Hematopoietic multipotent progenitor cell (in vitro differentiated cells): ENCODE data around the gene SPATA21. TPM values are rescaled to one million over a fixed set of nuclear protein-coding genes. Genes with fewer than 3 reads are reported as not detected.

Experiments
- DNase-seq, 3 donors: peaks; one replicate each; pipeline ENCODE4 v3.0.0-alpha.2; 2011 to 2015; ENCODE audit warnings: low read depth in 2 of 3, low spot score in 2 of 3
- total RNA-seq: library from RNA; depleted of rRNA; stranded (reverse); fragments of >200 nt; gene quantifications from one replicate; pipeline ENCODE4 v1.2.3, GENCODE V29; 2012

SPATA21 gene
- total RNA-seq, 1 donor, result not detected

DNA sequence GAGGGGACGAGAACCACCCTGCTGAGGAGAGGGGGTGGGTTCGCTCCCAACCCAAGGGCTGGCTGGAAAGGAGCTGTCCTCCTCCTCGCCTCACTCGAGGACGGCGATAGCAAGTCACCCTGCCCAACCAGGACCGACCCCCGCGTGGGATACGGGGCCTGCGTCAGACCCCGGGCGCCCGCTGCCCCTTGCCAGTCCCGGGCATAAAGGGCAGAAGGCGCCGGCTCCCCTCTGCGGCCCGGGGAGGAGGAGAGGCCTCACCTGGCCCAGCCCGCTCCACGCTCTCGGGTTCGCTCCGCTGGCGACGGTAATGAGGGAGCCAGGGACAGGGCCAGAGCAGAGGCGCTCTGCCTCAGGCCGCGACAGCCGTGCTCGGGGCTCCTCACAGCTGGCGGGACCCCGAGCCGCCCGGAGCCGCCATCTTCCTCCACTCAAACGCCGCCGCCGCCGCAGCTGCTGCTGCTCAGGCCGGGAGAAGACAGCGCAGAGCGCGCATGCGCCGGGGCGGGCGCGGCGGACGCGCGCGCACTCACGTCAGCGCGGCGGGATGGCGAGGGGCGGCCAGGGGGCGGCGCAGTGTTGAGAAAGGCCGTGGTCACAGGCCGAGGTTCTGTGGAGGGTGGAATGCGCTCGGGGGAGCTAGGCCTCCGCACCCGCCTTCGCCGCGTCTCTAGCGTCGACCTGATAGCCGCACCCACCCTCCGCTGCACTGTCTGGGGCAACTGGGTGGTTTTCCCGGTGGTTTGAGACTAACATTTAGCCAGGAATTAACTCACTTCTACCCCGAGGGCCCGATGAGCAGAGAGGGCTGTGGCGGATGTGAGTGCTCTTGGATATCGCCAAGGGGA is 85.0 kb downstream of the SPATA21 start, which contains the start of gene FBXO42:
Gene FBXO42 (minus strand): TSS at position 487 of the 848 bp plus-strand sequence. CDS start 37,062 bp downstream, outside the sequence.
- peak; percentile 88 to 96 (median 94) for DNase-seq

DNA sequence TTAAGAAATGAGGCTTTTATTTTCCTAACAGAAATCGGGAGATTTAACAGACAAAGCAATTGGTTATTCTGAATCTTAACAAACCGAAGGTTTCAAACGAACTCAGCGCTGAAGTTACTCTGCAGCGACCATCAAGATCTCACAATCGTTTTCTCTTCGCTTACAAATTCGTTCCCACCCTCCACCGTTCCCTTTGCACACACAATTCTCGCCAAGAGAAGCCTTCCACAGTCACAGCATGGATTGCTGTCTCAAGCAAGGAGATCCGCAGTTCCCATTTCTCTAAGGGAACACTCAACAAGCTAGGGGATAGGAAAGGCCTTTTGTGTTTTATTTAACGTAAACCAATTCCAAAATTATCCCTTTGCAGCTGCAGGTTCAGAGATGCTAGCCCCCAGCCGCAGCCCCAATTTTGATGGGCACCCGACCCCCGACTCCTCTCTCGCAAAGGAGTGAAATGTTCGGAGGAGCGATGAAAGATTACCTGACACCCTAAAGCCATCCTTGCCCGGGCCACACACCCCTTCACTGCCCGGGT is 85.7 kb downstream of the SPATA21 start:
- peak in 1 of 3 donors; percentile 27 for DNase-seq

DNA sequence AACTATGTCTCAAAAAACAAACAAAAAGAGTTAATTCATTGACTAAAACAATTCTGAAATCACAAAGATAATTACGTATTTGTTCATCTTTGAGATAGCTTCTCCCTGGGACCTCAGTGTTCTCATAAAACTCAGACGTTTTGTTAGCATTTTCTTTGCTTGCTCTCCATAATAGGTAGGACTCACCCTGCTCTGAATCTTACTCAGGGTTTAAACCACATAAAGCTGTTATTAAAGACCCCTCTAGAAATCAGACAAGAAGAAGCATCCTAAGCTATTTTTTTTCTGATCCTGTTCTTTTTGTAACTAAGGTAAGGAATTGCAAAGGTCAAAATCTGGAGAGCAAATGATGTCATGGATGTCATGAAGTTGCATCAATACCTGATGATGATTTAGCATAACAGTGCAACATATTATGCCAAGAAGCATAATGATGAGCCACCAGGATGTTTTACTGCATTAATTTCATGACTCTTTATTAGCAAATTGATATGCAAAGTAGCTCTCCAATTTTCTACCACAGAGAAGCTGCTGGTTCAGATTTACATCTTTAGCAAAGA is 87.3 kb downstream of the SPATA21 start:
- DNase-seq, result no peak

Other genes with a start within 250 kb of the SPATA21 start
- gene ARHGEF19, start 224.8 kb downstream of the SPATA21 start, total RNA-seq, result 9.2 TPM
- gene CPLANE2, start 200.2 kb downstream of the SPATA21 start, total RNA-seq, result 20.7 TPM
- gene FBXO42, start 84.9 kb downstream of the SPATA21 start, total RNA-seq, result 17.5 TPM
- 69.2 TPM for gene SZRD1, start 70.2 kb downstream of the SPATA21 start, total RNA-seq
- gene NECAP2, start 3.3 kb upstream of the SPATA21 start, total RNA-seq, result 69.5 TPM
- gene RNU1-1, start 76.9 kb upstream of the SPATA21 start, total RNA-seq, result under 0.01 TPM
- 16.4 TPM for gene NBPF1, start 176.1 kb upstream of the SPATA21 start, total RNA-seq
- gene RNU1-3, start 229.5 kb upstream of the SPATA21 start, total RNA-seq, result under 0.01 TPM